Fibroblast of pulmonary artery (primary cell): Measurements from ENCODE around the gene CHD2.

Source experiments
- DNase-seq: peaks from one replicate; pipeline ENCODE4 v3.0.0-alpha.2; 2010; ENCODE audit warnings: low read depth
- H3K4me3 ChIP-seq: replicated peaks from 2 replicates; pipeline ENCODE4 v1.5.1; 2011; ENCODE audit warnings: low read depth, mild to moderate bottlenecking, control low read depth, low read length, moderate library complexity
- CTCF ChIP-seq: IDR thresholded peaks from 2 replicates; pipeline ENCODE4 v1.5.1; 2011; ENCODE audit warnings: mild to moderate bottlenecking, control low read depth, low read length, inconsistent platforms; ENCODE audit errors: missing control alignments

CHD2 gene

DNA sequence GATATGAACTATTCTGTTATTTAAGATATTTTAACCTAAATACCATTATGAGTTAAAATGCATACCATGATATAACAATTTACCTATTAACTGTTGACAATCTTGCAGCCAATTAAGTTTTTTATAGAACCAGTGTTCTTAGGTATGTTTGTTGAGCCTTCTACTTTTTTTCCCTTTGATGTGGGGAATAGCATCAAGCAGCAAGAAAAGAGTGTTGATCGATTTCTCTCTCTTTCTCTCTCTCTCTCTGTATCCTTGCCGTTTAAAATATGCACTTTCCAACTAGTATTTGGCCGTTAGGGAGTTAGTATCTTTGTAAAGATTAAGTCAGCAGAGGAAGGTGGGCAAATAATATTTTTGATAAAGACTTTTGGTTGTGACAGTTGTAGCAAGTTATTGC is 5.9 kb downstream of the CHD2 start:
- no peak for DNase-seq
- no peak for TF ChIP-seq CTCF
- H3K4me3 ChIP-seq, result peak overlapping the region; percentile 61

- DNase-seq, result no peak
- no peak for TF ChIP-seq CTCF
- H3K4me3 ChIP-seq, result peak overlapping the region; percentile 61
These were observed 6.5 kb downstream of the CHD2 start for GRCh38 chr15:92906563-92907081.

DNA sequence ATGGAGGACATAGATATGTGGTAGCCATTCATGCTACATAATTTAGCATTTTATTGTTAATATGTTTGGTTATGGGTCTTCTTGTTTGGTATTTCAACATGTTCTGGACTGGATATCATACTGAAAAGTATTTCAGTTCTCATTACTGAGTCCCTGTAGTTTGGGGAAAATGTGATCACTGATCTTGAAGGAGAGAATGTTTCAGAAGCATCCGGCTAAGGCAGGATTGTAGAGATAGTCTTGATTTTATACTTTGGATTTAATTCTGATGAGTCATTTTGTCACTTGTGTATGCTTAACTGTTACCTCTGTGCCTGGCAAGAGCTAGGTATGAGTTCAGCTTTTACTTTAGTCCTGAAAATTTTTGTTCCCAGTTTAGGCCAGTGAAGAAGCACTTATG is 7.1 kb downstream of the CHD2 start:
- TF ChIP-seq CTCF, result no peak
- no peak for DNase-seq
- peak overlapping the region; percentile 61 for H3K4me3 ChIP-seq

DNA sequence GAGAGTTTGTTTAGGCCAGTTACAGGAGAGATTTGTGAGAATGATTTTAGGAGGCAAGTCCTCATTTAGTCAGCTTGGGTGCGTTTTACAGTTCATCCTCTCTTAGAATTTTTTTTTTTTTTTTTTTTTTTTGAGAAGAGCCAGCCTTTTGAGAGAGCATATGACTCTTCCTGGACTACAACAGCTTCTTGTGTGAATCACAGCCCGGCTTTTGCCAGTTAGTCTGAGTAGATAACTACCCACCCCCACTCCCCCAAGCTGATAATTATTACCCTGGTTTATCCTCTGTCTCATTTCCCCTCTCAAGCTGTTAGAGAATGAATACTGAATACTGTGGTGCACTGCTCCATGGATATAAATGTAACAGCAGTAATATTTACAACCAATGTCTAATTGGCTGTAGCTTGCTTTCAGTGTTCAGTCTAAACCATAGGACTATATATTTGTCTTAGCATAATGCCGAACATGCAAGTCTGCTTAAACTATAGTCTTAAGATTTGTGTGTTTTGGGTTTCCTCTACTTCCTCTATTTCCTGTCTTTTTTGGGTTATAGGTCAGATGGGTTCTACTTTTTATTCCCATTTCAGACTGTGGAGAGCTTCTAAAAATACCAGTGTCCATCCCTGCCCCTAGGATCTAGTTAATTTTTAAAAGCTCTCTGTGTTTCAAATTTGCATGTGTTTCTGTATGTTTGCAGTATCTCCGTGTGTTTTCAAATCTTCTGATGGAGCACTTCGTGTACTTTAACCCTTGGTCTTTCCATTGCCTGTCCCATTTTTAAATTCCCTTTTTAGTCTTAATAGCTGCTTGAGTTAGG is 8.0 kb downstream of the CHD2 start:
- no peak for TF ChIP-seq CTCF
- H3K4me3 ChIP-seq, result peak overlapping the region; percentile 61
- peak; percentile 84 for DNase-seq

DNA sequence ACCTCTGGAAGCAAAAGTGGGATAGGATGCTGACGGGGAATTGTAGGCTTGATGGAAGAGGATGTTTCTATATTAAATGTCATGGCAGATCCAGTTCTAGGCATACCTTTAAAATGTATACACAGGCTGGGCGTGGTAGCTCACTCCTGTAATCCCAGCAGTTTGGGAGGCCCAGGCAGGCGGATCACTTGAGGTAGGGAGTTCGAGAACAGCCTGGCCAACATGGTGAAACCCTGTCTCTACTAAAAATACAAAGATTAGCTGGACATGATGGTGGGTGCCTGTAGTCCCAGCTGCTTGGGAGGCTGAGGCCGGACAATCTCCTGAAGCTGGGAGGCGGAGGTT is 8.6 kb downstream of the CHD2 start:
- H3K4me3 ChIP-seq, result peak overlapping the region; percentile 12
- no peak for TF ChIP-seq CTCF
- no peak for DNase-seq

- no peak overlapping the region for H3K4me3 ChIP-seq
- DNase-seq, result peak; percentile 66
These were observed 9.1 kb downstream of the CHD2 start for GRCh38 chr15:92909136-92909781.

More at GRCh38 chr15:92909136-92909781, 9.1 kb downstream of the CHD2 start:
- TF ChIP-seq CTCF, result no peak
